BJ (cell line): ENCODE measurements around the gene CUTA. TPM values are rescaled to one million over a fixed set of nuclear protein-coding genes. Genes with fewer than 3 reads are reported as not detected.

Experiments
- CTCF ChIA-PET: fragments of 350-600 bp; formaldehyde crosslinking; extraction: SDS; loops from one replicate; lab custom pipeline; 2021; ENCODE audit warnings: antibody characterized with exemption, inconsistent platforms; lab: Yijun Ruan, JAX
- POLR2A ChIA-PET: fragments of 300-600 bp; sonication (Branson Sonifier 250); formaldehyde crosslinking; extraction: SDS; loops from one replicate; lab custom pipeline; 2021; ENCODE audit warnings: antibody characterized with exemption; lab: Charles Lee
- DNase-seq: peaks from one replicate; pipeline ENCODE4 v3.0.0-alpha.2; 2011; ENCODE audit warnings: low read depth
- H3K27me3 ChIP-seq: 2 replicates; pipeline ENCODE4 v1.6.0; 2011; ENCODE audit warnings: low read length; ENCODE audit not compliant: control insufficient read depth, insufficient read depth
- H3K36me3 ChIP-seq: 2 replicates; pipeline ENCODE4 v1.5.1; 2011; ENCODE audit warnings: low read length; ENCODE audit not compliant: control insufficient read depth, insufficient read depth
- H3K4me3 ChIP-seq: 2 replicates; pipeline ENCODE4 v1.5.1; 2011; ENCODE audit warnings: low read depth, mild to moderate bottlenecking, control low read depth, low read length
- polyA plus RNA-seq: library from polyadenylated mRNA; depleted of rRNA; stranded (reverse); fragments of >200 nt; gene quantifications from 2 replicates; pipeline ENCODE4 v1.2.3, GENCODE V29; 2011
- TF ChIP-seq, protein P1 (sequence below): IDR thresholded peaks from 2 replicates; pipeline ENCODE4 v1.5.1; 2011; ENCODE audit warnings: low read depth, mild to moderate bottlenecking, control low read depth, inconsistent platforms, low read length, moderate library complexity; ENCODE audit not compliant: insufficient read depth

The CUTA gene
- polyA plus RNA-seq, 1 experiment: 369 TPM

DNA sequence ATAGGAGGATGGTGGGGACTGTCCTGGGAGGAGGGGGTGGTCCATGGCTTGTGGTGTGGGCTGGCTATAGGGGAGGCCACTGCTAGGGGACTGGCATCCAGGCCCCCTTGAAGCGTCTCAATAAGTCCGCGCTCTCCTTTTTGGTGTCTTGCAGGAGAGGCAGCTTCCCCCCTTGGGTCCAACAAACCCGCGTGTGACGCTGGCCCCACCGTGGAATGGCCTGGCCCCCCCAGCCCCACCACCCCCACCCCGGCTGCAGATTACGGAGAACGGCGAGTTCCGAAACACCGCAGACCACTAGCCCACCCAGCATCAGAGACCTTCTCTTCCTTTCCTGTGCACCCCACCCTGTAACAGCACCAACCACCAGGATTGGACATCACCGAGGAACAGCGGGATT is 33.7 kb upstream of the CUTA start:
- Histone ChIP-seq H3K36me3 (peaks cover 20% of the 10 kb centered on the region), H3K4me3 (no peak overlapping the region), H3K27me3 (no peaks in the 10 kb centered on the region)
- POLR2A ChIA-PET: no interaction called here
- TF ChIP-seq, protein P1, sequence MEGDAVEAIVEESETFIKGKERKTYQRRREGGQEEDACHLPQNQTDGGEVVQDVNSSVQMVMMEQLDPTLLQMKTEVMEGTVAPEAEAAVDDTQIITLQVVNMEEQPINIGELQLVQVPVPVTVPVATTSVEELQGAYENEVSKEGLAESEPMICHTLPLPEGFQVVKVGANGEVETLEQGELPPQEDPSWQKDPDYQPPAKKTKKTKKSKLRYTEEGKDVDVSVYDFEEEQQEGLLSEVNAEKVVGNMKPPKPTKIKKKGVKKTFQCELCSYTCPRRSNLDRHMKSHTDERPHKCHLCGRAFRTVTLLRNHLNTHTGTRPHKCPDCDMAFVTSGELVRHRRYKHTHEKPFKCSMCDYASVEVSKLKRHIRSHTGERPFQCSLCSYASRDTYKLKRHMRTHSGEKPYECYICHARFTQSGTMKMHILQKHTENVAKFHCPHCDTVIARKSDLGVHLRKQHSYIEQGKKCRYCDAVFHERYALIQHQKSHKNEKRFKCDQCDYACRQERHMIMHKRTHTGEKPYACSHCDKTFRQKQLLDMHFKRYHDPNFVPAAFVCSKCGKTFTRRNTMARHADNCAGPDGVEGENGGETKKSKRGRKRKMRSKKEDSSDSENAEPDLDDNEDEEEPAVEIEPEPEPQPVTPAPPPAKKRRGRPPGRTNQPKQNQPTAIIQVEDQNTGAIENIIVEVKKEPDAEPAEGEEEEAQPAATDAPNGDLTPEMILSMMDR: no peak
- DNase-seq: no peak
- CTCF ChIA-PET: no interaction called here

DNA sequence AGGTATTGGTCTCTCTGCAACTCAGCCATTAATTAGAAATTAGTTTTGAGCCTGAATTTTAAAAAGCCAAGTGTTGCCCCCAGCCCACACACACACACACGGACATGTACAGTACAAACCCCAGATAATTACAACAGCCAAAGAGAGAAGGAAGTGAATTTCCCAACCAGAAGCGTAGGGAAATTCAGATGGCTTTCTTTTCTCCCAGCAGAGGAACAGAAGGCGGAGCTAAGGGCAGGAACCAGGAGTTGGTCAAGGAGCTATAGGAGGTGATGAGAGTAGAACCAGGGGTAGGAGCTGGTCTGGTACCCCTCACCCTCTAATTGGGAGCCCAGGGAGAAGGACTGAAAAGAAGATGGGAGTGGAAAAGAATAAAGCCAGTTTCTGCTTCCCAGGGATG is 32.5 kb upstream of the CUTA start:
- Histone ChIP-seq H3K36me3 (peaks cover 24% of the 10 kb centered on the region), H3K27me3 (no peaks in the 10 kb centered on the region), H3K4me3 (no peak overlapping the region)
- POLR2A ChIA-PET: no interaction called here
- TF ChIP-seq, protein P1: no peak
- no peak for DNase-seq
- CTCF ChIA-PET: interaction anchor here (1.5 kb wide), 1 partner anchor 12 kb away, joined by 3 read pairs; no protein-coding TSS in a partner anchor

DNA sequence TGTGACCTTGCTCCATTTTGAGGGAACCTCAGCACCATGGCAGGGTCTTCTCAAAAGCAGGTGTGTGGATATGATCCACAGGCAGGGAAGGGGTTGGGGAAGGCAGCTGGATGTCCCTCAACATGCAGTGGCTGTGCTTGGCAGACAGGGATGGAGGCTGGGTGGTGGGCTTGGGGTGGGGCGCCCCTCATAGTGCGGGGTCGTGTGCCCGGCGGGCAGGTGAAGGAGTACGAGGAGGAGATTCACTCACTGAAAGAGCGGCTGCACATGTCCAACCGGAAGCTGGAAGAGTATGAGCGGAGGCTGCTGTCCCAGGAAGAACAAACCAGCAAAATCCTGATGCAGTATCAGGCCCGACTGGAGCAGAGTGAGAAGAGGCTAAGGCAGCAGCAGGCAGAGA is 28.4 kb upstream of the CUTA start:
- DNase-seq: no peak
- peaks cover 42% of the 10 kb centered on the region for H3K36me3 ChIP-seq
- POLR2A ChIA-PET: no interaction called here
- no peak overlapping the region for H3K4me3 ChIP-seq
- TF ChIP-seq, protein P1: no peak
- CTCF ChIA-PET: no interaction called here
- H3K27me3 ChIP-seq: no peaks in the 10 kb centered on the region

DNA sequence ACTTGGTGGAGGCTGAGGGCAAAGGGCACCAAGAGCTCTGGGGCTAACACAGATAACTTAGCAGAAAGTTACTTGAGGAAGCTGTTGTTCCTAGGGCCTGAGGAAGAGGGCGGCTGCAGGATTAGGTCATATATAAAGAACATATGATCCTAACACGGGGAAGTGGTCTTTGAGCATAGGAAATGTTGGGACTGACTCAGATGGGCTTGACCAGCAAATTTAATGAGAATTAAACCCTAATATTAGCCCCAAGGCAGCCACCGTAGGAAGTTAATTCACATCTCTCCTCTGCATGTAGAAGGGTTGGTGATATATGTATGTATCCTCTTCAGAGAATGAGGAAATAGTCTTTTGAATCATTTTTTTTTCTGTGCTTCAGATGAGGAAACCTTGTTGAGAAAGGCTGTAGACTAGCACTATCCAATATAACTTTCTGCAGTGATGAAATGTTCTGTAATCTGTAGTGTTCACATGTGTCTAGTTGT is 27.3 kb upstream of the CUTA start:
- TF ChIP-seq, protein P1: no peak
- ChIA-PET POLR2A (no interaction called here), CTCF (no interaction called here)
- Histone ChIP-seq H3K4me3 (no peak overlapping the region), H3K27me3 (no peaks in the 10 kb centered on the region), H3K36me3 (peaks cover 47% of the 10 kb centered on the region)
- no peak for DNase-seq

DNA sequence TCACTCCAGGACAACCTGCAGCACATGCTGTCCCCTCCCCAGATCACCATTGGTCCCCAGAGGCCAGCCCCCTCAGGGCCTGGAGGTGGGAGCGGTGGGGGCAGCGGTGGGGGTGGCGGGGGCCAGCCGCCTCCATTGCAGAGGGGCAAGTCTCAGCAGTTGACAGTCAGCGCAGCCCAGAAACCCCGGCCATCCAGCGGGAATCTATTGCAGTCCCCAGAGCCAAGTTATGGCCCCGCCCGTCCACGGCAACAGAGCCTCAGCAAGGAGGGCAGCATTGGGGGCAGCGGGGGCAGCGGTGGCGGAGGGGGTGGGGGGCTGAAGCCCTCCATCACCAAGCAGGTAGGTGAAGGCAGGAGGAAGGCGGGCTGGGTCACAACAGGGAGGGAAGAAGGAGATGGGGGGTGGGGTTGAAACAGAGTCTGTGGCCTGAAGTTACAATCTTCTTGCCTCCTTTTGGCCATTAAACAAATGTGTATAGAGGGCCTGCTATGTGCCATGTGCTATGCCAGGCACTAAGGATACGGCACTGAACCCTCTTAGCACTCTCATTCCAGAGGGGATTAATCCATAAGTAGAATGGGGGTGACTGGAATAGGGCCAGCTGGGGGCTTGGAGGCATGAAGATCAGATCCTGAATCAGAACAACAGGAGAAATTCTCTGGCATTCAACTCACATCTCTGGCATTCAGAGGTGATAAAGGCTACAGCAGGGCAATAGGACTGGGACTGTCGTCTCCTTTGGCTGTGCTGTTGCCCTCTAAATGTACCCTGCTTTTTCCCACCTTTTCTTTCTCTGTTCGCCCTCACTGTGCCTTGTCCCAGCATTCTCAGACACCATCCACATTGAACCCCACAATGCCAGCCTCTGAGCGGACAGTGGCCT is 26.0 kb upstream of the CUTA start:
- CTCF ChIA-PET: no interaction called here
- TF ChIP-seq, protein P1: no peak
- Histone ChIP-seq H3K36me3 (peaks cover 46% of the 10 kb centered on the region), H3K27me3 (no peaks in the 10 kb centered on the region), H3K4me3 (no peak overlapping the region)
- DNase-seq: no peak
- POLR2A ChIA-PET: no interaction called here
